ENCODE data around the gene INCENP. TPM values are rescaled to one million over a fixed set of nuclear protein-coding genes. Genes with fewer than 3 reads are reported as not detected.

The INCENP gene
- total and polyA plus RNA-seq, 2 of the 13 experiments (the other 11 are each of a cell fraction or from before 2014, with no cell fraction given), result 14.1 to 37.3 TPM

DNA sequence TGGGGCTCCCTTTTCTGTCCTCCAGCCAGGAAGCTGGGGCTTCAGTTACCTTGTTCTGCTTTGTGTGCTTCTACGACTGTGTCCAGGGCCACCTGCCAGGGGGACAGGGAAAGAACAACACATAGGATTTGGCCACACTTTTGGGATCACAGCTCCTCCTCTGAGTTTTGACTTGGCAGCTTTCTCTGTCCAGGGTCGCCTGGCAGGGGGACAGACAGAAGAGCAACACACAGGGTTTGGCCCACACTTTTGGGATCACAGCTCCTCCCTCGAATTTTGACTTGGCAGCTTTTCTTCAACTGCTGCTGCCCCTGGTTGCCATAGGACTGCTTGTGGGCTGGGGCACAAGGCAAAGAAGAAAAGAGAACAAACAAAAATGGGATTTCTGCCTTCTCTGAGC is 19.1 kb downstream of the INCENP start:
- no peaks in the 10 kb centered on the region for H3K9me3 ChIP-seq (ENCODE audit: low read length)
- H4K20me1 ChIP-seq (ENCODE audit: insufficient read depth, low read length), result no peaks in the 10 kb centered on the region
- no peak overlapping the region for H3K9ac ChIP-seq (ENCODE audit: insufficient read depth, low read depth, low read length)
- H3K4me3 ChIP-seq (replicated peaks in 1 of 3; ENCODE audit: insufficient read depth in 1 of 3, low read depth in 2 of 3, low read length in 3 of 3), result no peak overlapping the region
- H3K36me3 ChIP-seq (replicated peaks in 1 of 2; ENCODE audit: control insufficient read depth in 1 of 2, insufficient read depth in 2 of 2, low read length in 2 of 2), result peaks cover 48 to 84% of the 10 kb centered on the region in 2 experiments; a peak in 4 of 5 replicates
- no peaks in the 10 kb centered on the region for H3K27me3 ChIP-seq (ENCODE audit: control insufficient read depth in 1 of 2, insufficient read depth in 2 of 2, low read length in 2 of 2)
- 80% methylated on average over 3 of the region's 3 CpGs for WGBS (ENCODE audit: low lambda C conversion rate)
- POLR2A ChIA-PET, result no interaction called here
- H3K4me1 ChIP-seq (ENCODE audit: insufficient read depth, low read length), result no peaks in the 10 kb centered on the region
- H3K79me2 ChIP-seq (ENCODE audit: insufficient read depth, low read length), result no peaks in the 10 kb centered on the region
- TF ChIP-seq ZNF547 (CRISPR knock-in tag; IDR thresholded peaks at IDR 0.05) (no peak), SIX1 (CRISPR knock-in tag; IDR thresholded peaks at IDR 0.05; ENCODE audit: borderline replicate concordance) (no peak)
- no peak for FAIRE-seq
- in situ Hi-C loops (cut with HindIII; ENCODE audit: extremely low pct_ligation_motif_present, low pct_unique_long_range_greater_than_20kb), result no loop called here
- no peak overlapping the region for H3K4me2 ChIP-seq (ENCODE audit: low read depth, low read length)
- no TSS peak for BruUV-seq (replicated peaks)
- CTCF ChIA-PET (ENCODE audit: low intra/inter-chr PET ratio, low total read pairs), result no interaction called here
- ATAC-seq, result no peak
- H3K27ac ChIP-seq (ENCODE audit: extremely low read length, insufficient read depth, low read length), result no peak overlapping the region
- no peak overlapping the region for H2AFZ ChIP-seq (ENCODE audit: low read length)
- no peak for DNase-seq (ENCODE audit: low spot score)
- intact Hi-C loops (cut with micrococcal nuclease; ENCODE audit: unreplicated experiment), result no loop called here

DNA sequence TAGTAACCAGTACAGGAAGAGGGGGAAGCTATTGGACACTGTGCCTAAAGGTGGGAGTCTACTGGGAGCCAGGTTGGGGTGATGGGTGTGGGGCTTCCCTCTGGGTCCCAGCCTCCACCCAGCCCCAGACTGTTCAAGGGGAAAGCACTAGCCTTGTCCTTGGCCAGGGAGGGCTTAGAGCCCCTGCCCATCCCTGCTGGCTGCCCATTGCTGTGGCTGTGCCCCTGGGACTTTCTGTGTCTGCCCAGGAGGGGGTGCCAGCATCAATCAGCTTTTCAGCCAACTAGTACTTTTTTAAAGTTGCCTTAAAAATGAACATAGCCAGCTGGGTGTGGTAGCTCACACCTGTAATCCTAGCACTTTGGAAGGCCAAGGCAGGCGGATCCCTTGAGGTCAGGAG is 19.9 kb downstream of the INCENP start:
- Histone ChIP-seq H3K79me2 (ENCODE audit: insufficient read depth, low read length) (no peaks in the 10 kb centered on the region), H3K36me3 (replicated peaks in 1 of 2; ENCODE audit: control insufficient read depth in 1 of 2, insufficient read depth in 2 of 2, low read length in 2 of 2) (peaks cover 51 to 85% of the 10 kb centered on the region in 2 experiments; a peak in 4 of 5 replicates), H3K9ac (ENCODE audit: insufficient read depth, low read depth, low read length) (no peak overlapping the region), H2AFZ (ENCODE audit: low read length) (no peak overlapping the region), H3K4me3 (replicated peaks in 1 of 3; ENCODE audit: insufficient read depth in 1 of 3, low read depth in 2 of 3, low read length in 3 of 3) (no peak overlapping the region), H3K4me1 (ENCODE audit: insufficient read depth, low read length) (no peaks in the 10 kb centered on the region), H3K27me3 (ENCODE audit: control insufficient read depth in 1 of 2, insufficient read depth in 2 of 2, low read length in 2 of 2) (no peaks in the 10 kb centered on the region), H3K9me3 (ENCODE audit: low read length) (no peaks in the 10 kb centered on the region), H4K20me1 (ENCODE audit: insufficient read depth, low read length) (no peaks in the 10 kb centered on the region), H3K4me2 (ENCODE audit: low read depth, low read length) (no peak overlapping the region), H3K27ac (ENCODE audit: extremely low read length, insufficient read depth, low read length) (no peak overlapping the region)
- intact Hi-C loops (cut with micrococcal nuclease; ENCODE audit: unreplicated experiment) (no loop called here), in situ Hi-C loops (cut with HindIII; ENCODE audit: extremely low pct_ligation_motif_present, low pct_unique_long_range_greater_than_20kb) (no loop called here)
- DNase-seq (ENCODE audit: low spot score) (no peak), ATAC-seq (no peak), FAIRE-seq (no peak)
- WGBS (ENCODE audit: low lambda C conversion rate), result 100% methylated on average over 1 of the region's 1 CpG
- POLR2A ChIA-PET, result no interaction called here
- CTCF ChIA-PET (ENCODE audit: low intra/inter-chr PET ratio, low total read pairs), result no interaction called here
- no TSS peak for BruUV-seq (replicated peaks)
- TF ChIP-seq, protein P1, sequence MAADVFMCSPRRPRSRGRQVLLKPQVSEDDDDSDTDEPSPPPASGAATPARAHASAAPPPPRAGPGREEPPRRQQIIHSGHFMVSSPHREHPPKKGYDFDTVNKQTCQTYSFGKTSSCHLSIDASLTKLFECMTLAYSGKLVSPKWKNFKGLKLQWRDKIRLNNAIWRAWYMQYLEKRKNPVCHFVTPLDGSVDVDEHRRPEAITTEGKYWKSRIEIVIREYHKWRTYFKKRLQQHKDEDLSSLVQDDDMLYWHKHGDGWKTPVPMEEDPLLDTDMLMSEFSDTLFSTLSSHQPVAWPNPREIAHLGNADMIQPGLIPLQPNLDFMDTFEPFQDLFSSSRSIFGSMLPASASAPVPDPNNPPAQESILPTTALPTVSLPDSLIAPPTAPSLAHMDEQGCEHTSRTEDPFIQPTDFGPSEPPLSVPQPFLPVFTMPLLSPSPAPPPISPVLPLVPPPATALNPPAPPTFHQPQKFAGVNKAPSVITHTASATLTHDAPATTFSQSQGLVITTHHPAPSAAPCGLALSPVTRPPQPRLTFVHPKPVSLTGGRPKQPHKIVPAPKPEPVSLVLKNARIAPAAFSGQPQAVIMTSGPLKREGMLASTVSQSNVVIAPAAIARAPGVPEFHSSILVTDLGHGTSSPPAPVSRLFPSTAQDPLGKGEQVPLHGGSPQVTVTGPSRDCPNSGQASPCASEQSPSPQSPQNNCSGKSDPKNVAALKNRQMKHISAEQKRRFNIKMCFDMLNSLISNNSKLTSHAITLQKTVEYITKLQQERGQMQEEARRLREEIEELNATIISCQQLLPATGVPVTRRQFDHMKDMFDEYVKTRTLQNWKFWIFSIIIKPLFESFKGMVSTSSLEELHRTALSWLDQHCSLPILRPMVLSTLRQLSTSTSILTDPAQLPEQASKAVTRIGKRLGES (CRISPR knock-in tag; IDR thresholded peaks at IDR 0.05; ENCODE audit: borderline replicate concordance), result no peak
- no peak for TF ChIP-seq ZNF564 (CRISPR knock-in tag; IDR thresholded peaks at IDR 0.05)
- no peak for TF ChIP-seq ZNF317 (CRISPR knock-in tag; IDR thresholded peaks at IDR 0.05)
- TF ChIP-seq XRCC5 (optimal IDR thresholded peaks at IDR 0.05; ENCODE audit: low read length), result no peak
- TF ChIP-seq EED (CRISPR knock-in tag; IDR thresholded peaks at IDR 0.05), result no peak
- TF ChIP-seq ZNF780A (CRISPR knock-in tag; IDR thresholded peaks at IDR 0.05), result no peak
- TF ChIP-seq SP5 (CRISPR knock-in tag; IDR thresholded peaks at IDR 0.05; ENCODE audit: borderline replicate concordance, low read depth), result no peak
- TF ChIP-seq CBX5 (CRISPR knock-in tag; IDR thresholded peaks at IDR 0.05; ENCODE audit: borderline replicate concordance), result no peak
- TF ChIP-seq ZNF790 (CRISPR knock-in tag; IDR thresholded peaks at IDR 0.05; ENCODE audit: borderline replicate concordance), result no peak
- TF ChIP-seq GATAD2A (CRISPR knock-in tag; IDR thresholded peaks at IDR 0.05), result no peak
- no peak for TF ChIP-seq ZNF850 (CRISPR knock-in tag; conservative IDR thresholded peaks at IDR 0.05)
- no peak for TF ChIP-seq TEAD2 (CRISPR knock-in tag; IDR thresholded peaks at IDR 0.05)
- TF ChIP-seq ZSCAN22 (CRISPR knock-in tag; IDR thresholded peaks at IDR 0.05), result no peak
- TF ChIP-seq, protein P2, sequence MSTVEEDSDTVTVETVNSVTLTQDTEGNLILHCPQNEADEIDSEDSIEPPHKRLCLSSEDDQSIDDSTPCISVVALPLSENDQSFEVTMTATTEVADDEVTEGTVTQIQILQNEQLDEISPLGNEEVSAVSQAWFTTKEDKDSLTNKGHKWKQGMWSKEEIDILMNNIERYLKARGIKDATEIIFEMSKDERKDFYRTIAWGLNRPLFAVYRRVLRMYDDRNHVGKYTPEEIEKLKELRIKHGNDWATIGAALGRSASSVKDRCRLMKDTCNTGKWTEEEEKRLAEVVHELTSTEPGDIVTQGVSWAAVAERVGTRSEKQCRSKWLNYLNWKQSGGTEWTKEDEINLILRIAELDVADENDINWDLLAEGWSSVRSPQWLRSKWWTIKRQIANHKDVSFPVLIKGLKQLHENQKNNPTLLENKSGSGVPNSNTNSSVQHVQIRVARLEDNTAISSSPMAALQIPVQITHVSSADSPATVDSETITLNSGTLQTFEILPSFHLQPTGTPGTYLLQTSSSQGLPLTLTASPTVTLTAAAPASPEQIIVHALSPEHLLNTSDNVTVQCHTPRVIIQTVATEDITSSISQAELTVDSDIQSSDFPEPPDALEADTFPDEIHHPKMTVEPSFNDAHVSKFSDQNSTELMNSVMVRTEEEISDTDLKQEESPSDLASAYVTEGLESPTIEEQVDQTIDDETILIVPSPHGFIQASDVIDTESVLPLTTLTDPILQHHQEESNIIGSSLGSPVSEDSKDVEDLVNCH (CRISPR knock-in tag; IDR thresholded peaks at IDR 0.05), result no peak
- no peak for TF ChIP-seq SP140L (CRISPR knock-in tag; IDR thresholded peaks at IDR 0.05; ENCODE audit: borderline replicate concordance)

All from HepG2 (cell line).